HEK293 (cell line): ENCODE measurements around the gene IZUMO4.

ENCODE experiments used
- CTCF ChIA-PET: fragments of 350-600 bp; formaldehyde crosslinking; extraction: SDS; loops from one replicate; lab custom pipeline; 2021; ENCODE audit warnings: antibody characterized with exemption; lab: Yijun Ruan, JAX
- POLR2A ChIA-PET: fragments of 300-600 bp; formaldehyde crosslinking; extraction: SDS; loops from one replicate; lab custom pipeline; 2020; ENCODE audit warnings: antibody characterized with exemption, inconsistent platforms; lab: Yijun Ruan, JAX
- H3K27ac ChIP-seq: fragments of 200-500 bp; sonication (Bioruptor generic); 2 replicates; pipeline ENCODE4 v1.5.1; 2014; ENCODE audit warnings: low read depth, low read length, control low read depth, inconsistent platforms; ENCODE audit errors: extremely low read depth
- H3K36me3 ChIP-seq, 2 experiments: fragments of 200-500 bp in 1 of 2; sonication (Bioruptor generic) in 1 of 2; 1 replicate in 1 of 2; 2 replicates in 1 of 2; pipeline ENCODE4 v1.5.1; 2014 to 2017; ENCODE audit warnings: inconsistent platforms in 2 of 2, low read length in 2 of 2; ENCODE audit not compliant: control insufficient read depth in 2 of 2, insufficient read depth in 1 of 2
- H3K4me1 ChIP-seq: fragments of 200-500 bp; sonication (Bioruptor generic); 2 replicates; pipeline ENCODE4 v1.5.1; 2014; ENCODE audit warnings: mild to moderate bottlenecking, low read length, inconsistent platforms; ENCODE audit not compliant: control insufficient read depth, insufficient read depth
- H3K4me3 ChIP-seq: 2 replicates; pipeline ENCODE4 v1.5.1; 2011; ENCODE audit warnings: low read depth, mild to moderate bottlenecking, control low read depth, low read length, moderate library complexity
- H3K9me3 ChIP-seq: fragments of 200-500 bp; sonication (Bioruptor generic); 2 replicates; pipeline ENCODE4 v1.5.1; 2014; ENCODE audit warnings: low read depth, low read length, inconsistent platforms; ENCODE audit not compliant: control insufficient read depth, insufficient read depth
- ELK4 ChIP-seq: IDR thresholded peaks from 2 replicates; pipeline ENCODE4 v1.6.1; 2011; ENCODE audit warnings: mild to moderate bottlenecking, low read depth, low read length, borderline replicate concordance
- HOXA7 ChIP-seq: sonication (generic); formaldehyde crosslinking; IDR thresholded peaks from 2 replicates; pipeline ENCODE4 v1.8.1; 2022; ENCODE audit warnings: missing genetic modification reagents, borderline replicate concordance
- HOXD13 ChIP-seq: sonication (generic); formaldehyde crosslinking; IDR thresholded peaks from 2 replicates; pipeline ENCODE4 v1.8.0; 2022; ENCODE audit warnings: missing genetic modification reagents, borderline replicate concordance
- KLF7 ChIP-seq: fragments of 450-650 bp; formaldehyde crosslinking; IDR thresholded peaks from 2 replicates; pipeline ENCODE4 v1.5.1; 2016; ENCODE audit warnings: missing biosample characterization, missing genetic modification characterization, borderline replicate concordance
- OSR2 ChIP-seq: fragments of 450-650 bp; formaldehyde crosslinking; IDR thresholded peaks from 2 replicates; pipeline ENCODE4 v1.5.1; 2016; ENCODE audit warnings: missing biosample characterization, missing genetic modification characterization
- PRDM1 ChIP-seq: fragments of 450-650 bp; formaldehyde crosslinking; IDR thresholded peaks from 2 replicates; pipeline ENCODE4; 2016; ENCODE audit warnings: missing biosample characterization, missing genetic modification characterization
- SCRT2 ChIP-seq: fragments of 450-650 bp; formaldehyde crosslinking; IDR thresholded peaks from 2 replicates; pipeline ENCODE4 v1.5.1; 2016; ENCODE audit warnings: missing biosample characterization, missing genetic modification characterization
- TCF7L2 ChIP-seq: IDR thresholded peaks from 2 replicates; pipeline ENCODE4 v1.6.1; 2011; ENCODE audit warnings: low read depth, mild to moderate bottlenecking, inconsistent platforms, low read length, moderate library complexity, borderline replicate concordance
- TRIM28 ChIP-seq: IDR thresholded peaks from 2 replicates; pipeline ENCODE4 v1.6.1; 2011; ENCODE audit warnings: low read length, control low read depth, borderline replicate concordance
- YY2 ChIP-seq: fragments of 450-650 bp; formaldehyde crosslinking; IDR thresholded peaks from 2 replicates; pipeline ENCODE4 v1.5.1; 2016; ENCODE audit warnings: missing biosample characterization, missing genetic modification characterization
- ZBTB21 ChIP-seq: fragments of 450-650 bp; formaldehyde crosslinking; IDR thresholded peaks from 2 replicates; pipeline ENCODE4 v1.5.1; 2017; ENCODE audit warnings: missing biosample characterization, missing genetic modification characterization
- ZBTB44 ChIP-seq: fragments of 450-650 bp; IDR thresholded peaks from 2 replicates; pipeline ENCODE4 v1.5.1; 2018; ENCODE audit warnings: missing biosample characterization, mild to moderate bottlenecking, missing genetic modification characterization
- ZBTB48 ChIP-seq: fragments of 450-650 bp; formaldehyde crosslinking; IDR thresholded peaks from 2 replicates; pipeline ENCODE4 v1.5.1; 2016; ENCODE audit warnings: missing biosample characterization, missing genetic modification characterization
- ZNF148 ChIP-seq: fragments of 450-650 bp; formaldehyde crosslinking; IDR thresholded peaks from 2 replicates; pipeline ENCODE4 v1.5.0; 2017; ENCODE audit warnings: missing biosample characterization, missing genetic modification characterization, borderline replicate concordance
- ZNF169 ChIP-seq: fragments of 450-650 bp; formaldehyde crosslinking; IDR thresholded peaks from 2 replicates; pipeline ENCODE4 v1.5.1; 2016; ENCODE audit warnings: missing biosample characterization, missing genetic modification characterization
- ZNF184 ChIP-seq: fragments of 450-650 bp; IDR thresholded peaks from 2 replicates; pipeline ENCODE4 v1.5.1; 2018; ENCODE audit warnings: missing biosample characterization, mild to moderate bottlenecking, missing genetic modification characterization
- ZNF202 ChIP-seq: fragments of 450-650 bp; formaldehyde crosslinking; IDR thresholded peaks from 2 replicates; pipeline ENCODE4 v1.5.1; 2016; ENCODE audit warnings: missing biosample characterization, missing genetic modification characterization, borderline replicate concordance
- ZNF274 ChIP-seq, 2 experiments: fragments of 200-500 bp in 1 of 2; fragments of 450-650 bp in 1 of 2; sonication (Bioruptor generic) in 1 of 2; formaldehyde crosslinking in 1 of 2; IDR thresholded peaks; 2 replicates each; pipeline versions ENCODE4 v1.5.1 to v1.6.1; 2014 to 2016; ENCODE audit warnings: borderline replicate concordance in 1 of 2, inconsistent platforms in 1 of 2, low read length in 1 of 2, missing biosample characterization in 1 of 2, missing genetic modification characterization in 1 of 2
- ZNF394 ChIP-seq: fragments of 450-650 bp; formaldehyde crosslinking; IDR thresholded peaks from 2 replicates; pipeline ENCODE4 v1.5.1; 2016; ENCODE audit warnings: missing biosample characterization, missing genetic modification characterization, mild to moderate bottlenecking, moderate library complexity, borderline replicate concordance
- ZNF549 ChIP-seq: fragments of 450-650 bp; IDR thresholded peaks from 2 replicates; pipeline ENCODE4 v1.5.1; 2018; ENCODE audit warnings: missing biosample characterization, missing genetic modification characterization, mild to moderate bottlenecking, inconsistent platforms, moderate library complexity
- ZNF701 ChIP-seq: fragments of 450-650 bp; formaldehyde crosslinking; IDR thresholded peaks from 2 replicates; pipeline ENCODE4 v1.5.1; 2016; ENCODE audit warnings: missing biosample characterization, missing genetic modification characterization
- ZNF830 ChIP-seq: fragments of 450-650 bp; IDR thresholded peaks from 2 replicates; pipeline ENCODE4 v1.5.0; 2018; ENCODE audit warnings: missing biosample characterization, missing genetic modification characterization, low read depth, mild to moderate bottlenecking, moderate library complexity
- ZSCAN30 ChIP-seq: fragments of 450-650 bp; IDR thresholded peaks from 2 replicates; pipeline ENCODE4 v1.5.1; 2018; ENCODE audit warnings: missing biosample characterization, mild to moderate bottlenecking, missing genetic modification characterization, moderate library complexity

Gene IZUMO4

GRCh38 chr19:2108251-2109016, 11.7 kb downstream of the IZUMO4 start:
- CTCF ChIA-PET = no interaction called here
- Histone ChIP-seq H3K9me3 (no peaks in the 10 kb centered on the region), H3K27ac (no peak overlapping the region), H3K4me1 (no peaks in the 10 kb centered on the region), H3K4me3 (no peak overlapping the region), H3K36me3 (peaks cover 25 to 98% of the 10 kb centered on the region in 2 experiments)
- POLR2A ChIA-PET = no interaction called here
- TF ChIP-seq SCRT2 (tag by site-specific recombination) (no peak), ZNF148 (tag by site-specific recombination) (no peak), HOXD13 (CRISPR knock-in tag) (no peak), YY2 (tag by site-specific recombination) (no peak)

- no peak overlapping the region for H3K27ac ChIP-seq
- TF ChIP-seq ZNF394 (no peak), TRIM28 (no peak), ZNF169 (tag by site-specific recombination) (no peak), ZNF184 (tag by site-specific recombination) (no peak), ZNF274 (IDR thresholded peaks at IDR 0.05; ENCODE audit: low read length) (no peak), ZNF274 (tag by site-specific recombination; IDR thresholded peaks at IDR 0.05; ENCODE audit: borderline replicate concordance) (no peak), ZNF701 (tag by site-specific recombination) (no peak), ZBTB48 (tag by site-specific recombination) (no peak), ZNF830 (tag by site-specific recombination) (no peak), ELK4 (no peak), ZNF549 (no peak), TCF7L2 (no peak), SCRT2 (tag by site-specific recombination) (no peak), KLF7 (tag by site-specific recombination) (no peak), ZSCAN30 (tag by site-specific recombination) (no peak), ZBTB21 (no peak), PRDM1 (tag by site-specific recombination) (no peak), ZBTB44 (tag by site-specific recombination) (no peak), ZNF202 (tag by site-specific recombination) (no peak), OSR2 (tag by site-specific recombination) (no peak), HOXA7 (no peak)
- TF ChIP-seq, all 188 proteins: peak for 0
- Histone ChIP-seq H3K4me1 (no peaks in the 10 kb centered on the region), H3K9me3 (no peaks in the 10 kb centered on the region), H3K36me3 (peaks cover 20 to 98% of the 10 kb centered on the region in 2 experiments), H3K4me3 (no peak overlapping the region)
- POLR2A ChIA-PET = interaction anchor here (0.6 kb wide), 1 partner anchor 265 kb away, joined by 8 read pairs; no protein-coding TSS in a partner anchor
- CTCF ChIA-PET = no interaction called here
These were observed 12.5 kb downstream of the IZUMO4 start for GRCh38 chr19:2109046-2109864.
